COR-L47 (cell line): Measurements from ENCODE around the gene PHYHIPL.

Experiments used
- DNase-seq: peaks from one replicate; lab custom pipeline; 2025; lab: John Stamatoyannopoulos, UW

Gene PHYHIPL

DNA sequence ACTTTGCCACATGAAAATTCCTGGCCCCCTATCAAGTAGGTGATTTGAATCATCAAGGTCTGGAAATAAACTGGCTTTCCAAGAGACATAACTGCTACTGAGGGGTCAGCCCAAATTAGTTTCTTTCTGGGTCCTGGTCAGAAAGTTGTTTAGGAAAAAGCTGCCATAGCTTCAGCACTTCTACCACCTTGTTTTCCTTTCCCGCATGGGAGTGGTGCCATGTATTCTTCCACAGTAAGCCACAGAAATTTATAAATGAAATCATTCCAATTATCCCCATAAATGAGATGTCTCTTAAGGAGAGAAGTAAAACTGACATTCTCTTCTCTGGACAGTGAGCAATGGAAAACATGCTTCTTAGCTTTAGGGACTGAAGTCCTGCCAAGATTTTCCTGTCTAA, 80.8 kb downstream of the PHYHIPL start:
- no peak for DNase-seq

DNA sequence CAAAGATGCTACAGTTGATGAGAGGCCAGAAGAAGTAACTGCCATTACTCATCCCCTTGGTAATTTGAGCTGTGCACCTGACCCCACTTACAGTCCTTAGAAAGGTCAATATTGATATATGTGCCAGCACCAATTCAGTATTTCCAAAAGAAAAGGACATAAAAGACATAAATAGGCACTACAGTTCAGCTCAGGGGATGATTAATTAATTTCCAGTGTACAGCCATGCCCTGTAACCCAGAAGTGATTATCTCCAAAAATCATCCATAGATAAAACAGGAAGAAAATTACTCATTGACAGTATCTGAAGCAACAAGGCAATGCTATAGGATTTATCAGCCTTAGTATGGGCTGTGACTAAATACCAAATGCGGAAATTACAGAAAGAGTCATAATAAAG, 82.4 kb downstream of the PHYHIPL start:
- no peak for DNase-seq

DNA sequence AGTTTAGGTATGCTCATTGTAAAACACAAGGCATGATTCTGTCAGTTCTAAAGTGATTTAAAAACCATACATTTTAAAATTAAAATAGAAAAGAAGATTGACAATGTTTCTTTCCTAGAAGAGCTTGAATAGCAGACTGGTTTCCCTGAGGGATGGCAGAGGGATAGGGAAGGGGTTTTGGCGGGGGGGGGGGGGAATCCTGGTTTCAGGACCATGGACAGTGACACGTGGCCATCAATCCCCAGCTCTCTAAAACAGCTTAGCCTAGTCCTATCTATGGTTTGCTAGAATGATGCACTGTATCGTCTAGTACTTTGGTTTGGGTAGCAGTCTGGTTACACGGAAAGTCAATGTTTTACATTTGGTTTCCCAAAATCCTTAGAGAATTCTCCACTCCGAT, 88.7 kb downstream of the PHYHIPL start:
- no peak for DNase-seq

DNA sequence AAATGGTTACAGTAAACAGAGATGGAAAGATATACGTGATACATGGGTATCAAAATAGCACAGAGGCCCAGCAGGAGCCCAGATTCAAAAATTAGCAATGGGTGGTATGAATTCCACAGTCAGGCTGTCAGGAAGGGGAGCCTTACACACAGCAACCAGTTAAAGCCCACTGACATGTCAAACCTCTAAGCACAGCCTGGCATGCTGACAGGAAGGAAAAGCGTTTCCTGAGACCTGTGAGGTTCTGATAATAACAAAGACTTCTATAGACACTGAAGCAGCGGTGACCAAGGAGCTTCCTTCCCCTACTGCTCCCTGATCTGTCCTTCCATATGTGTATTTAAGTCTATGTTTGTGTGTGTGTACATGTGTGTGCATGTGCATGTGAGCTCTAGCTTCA, 89.9 kb downstream of the PHYHIPL start:
- DNase-seq: no peak

DNA sequence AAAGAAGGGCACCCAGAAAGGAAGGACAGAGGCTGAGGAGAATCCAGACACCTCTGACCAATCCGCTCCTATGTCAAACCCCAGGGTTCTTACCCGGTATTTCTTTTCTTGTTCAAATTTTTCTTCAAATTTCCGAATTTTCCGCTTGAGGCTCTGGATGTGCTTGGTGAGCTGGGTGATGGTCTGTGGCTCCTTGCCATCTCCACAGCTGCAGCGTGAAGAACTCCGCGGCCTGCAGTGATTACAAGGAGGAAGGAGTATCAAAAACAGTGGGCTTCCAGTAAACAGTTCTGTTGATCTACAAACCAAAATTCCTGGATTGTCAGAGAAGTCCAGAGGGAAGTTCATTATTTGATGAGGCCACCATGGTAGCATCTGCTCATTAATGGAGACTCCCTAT, 92.0 kb downstream of the PHYHIPL start:
- no peak for DNase-seq

DNA sequence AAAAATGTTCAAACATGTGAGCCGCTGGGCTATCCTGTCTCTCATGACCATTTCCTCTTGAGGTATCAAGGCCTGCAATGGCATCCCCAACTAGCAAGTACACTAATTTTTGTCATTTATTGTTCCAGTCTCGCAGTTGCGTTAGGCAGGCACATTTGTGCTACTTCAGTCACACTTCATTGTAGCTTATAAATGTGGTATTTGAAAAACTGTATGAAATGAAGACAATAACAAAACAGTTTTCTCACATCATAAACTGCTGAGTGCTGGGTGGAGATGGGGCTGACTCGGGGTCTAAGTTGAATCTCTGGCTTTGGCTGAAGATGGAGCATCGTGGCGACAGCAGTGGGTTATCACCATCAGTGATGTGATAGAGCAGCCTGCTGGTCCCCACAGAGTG, 93.2 kb downstream of the PHYHIPL start:
- no peak for DNase-seq

DNA sequence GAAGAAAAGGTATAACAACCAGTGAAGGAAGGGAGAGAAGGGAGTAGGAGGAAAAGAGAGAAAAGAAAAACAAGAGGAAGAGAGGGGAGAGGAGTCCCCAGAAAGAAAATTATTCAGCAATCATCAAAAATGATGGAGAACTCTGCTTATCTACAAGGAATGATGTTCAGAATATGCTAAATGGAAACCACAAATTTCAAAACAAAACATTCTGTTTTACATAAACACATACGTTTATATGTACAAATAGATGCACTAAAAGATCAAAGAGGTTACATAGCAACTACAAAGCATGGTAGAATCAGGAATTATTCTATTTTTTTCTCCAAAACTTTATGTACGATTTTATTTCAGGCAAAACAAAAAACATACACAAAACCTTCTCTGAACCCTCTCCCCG, 94.0 kb downstream of the PHYHIPL start:
- DNase-seq: no peak

DNA sequence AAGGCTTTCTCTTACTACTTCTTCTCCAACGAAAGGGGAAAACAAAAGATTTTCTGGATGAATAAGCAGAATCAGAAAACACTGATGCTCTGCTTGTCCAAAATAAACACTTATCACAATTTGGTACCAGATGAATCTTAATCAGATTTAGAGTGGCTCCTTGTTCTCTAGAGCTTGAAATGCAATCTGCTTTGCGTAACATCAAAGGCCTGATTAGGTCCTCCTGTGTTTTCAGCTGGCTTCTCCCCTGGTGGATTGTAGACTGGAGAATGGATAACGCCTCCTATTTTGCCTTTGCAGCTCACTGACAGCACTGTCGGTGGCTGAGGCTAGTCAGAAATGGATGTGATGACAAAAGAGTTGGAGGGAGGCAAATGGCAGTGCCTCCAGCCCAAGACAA, 94.7 kb downstream of the PHYHIPL start:
- peak; percentile 30 for DNase-seq

DNA sequence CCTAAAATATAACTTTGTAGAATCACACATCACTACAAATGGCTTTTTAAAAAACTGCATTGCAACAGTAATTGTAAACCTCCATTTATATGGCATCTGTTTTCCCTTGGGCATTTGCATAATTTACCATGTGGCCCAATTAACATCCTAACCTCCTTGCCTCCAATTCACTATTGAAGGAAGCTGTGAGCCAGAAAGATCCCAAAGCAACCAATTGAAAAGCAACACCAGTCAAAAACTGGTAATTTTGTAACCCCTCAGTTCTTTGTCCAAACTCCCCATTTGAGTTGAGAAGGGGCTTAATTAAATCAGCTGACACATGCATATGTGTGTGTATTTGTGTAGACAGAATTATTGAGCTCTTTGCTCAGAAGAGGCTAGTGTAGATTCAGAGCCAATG, 95.6 kb downstream of the PHYHIPL start:
- no peak for DNase-seq

DNA sequence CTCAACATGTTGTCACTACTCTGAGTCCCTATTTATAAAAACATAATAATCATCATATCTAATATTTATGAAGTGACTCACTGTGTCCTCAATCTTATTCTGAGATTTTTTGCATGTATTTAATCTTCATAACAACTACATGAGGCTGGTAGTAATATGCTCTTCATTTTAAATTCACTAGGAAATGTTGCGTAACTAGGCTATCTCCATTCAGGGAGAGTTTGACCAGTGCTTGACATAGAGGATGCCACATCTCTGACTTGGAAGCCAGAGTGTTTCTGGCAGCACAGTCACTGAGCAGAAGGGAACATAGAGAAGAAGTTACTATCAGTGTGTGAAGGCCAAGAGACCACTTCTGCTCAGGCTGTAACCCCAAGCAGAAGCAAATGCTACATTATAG, 97.0 kb downstream of the PHYHIPL start:
- no peak for DNase-seq

DNA sequence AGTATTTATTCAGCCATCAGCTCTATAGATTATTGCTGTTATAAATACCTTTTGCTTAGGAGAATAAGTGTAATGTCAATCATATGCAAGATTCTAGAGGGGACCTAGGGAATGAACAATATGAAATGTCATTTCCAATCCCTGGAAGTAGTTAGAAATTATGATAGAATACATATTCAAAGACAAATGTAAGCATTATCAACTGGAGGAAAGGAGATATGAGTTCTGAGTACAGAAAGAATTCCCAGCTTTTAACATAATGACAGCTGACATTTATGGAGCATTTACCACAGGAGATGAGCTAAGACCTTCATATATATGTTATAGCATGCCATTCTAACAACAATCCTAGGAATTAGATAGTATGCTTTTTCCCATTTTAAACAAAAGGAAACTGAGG, 99.7 kb downstream of the PHYHIPL start:
- no peak for DNase-seq

DNA sequence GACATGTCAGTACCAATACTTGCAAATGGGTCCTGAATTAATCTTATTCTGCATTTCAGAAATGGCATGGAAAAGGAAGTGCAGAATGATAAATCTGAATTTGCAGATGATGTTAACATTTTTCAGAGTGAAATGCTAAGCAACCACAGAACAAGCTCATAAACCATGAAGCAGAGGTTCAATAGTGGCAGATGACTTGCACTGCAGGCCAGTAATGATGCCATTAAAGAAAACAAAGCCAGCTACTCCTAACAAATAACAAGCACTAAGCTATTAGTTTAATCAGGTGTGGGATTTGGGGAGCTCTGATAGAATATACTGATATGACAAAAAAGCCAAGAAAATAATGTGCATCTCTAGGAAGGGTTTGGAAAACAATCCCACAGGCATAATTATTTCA, 100.5 kb downstream of the PHYHIPL start:
- DNase-seq: peak; percentile 11

DNA sequence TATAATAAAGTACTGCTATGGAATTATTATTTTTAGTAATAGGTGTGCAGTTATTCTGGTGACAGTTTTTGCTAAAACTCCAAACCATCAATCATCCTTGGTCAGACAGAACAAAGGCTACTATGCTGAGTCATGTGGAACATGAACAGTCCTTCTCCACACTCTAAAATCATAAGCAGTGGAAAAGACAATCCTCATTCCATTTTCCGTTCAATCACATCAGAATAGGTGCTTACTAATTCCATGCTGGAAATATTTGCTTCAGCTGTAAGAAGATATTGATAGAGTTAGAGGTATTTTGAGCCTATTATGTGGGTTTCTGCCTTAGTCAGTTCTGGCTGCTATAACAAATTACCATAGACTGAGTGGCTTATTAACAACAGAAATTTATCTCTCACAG, 103.0 kb downstream of the PHYHIPL start:
- no peak for DNase-seq

DNA sequence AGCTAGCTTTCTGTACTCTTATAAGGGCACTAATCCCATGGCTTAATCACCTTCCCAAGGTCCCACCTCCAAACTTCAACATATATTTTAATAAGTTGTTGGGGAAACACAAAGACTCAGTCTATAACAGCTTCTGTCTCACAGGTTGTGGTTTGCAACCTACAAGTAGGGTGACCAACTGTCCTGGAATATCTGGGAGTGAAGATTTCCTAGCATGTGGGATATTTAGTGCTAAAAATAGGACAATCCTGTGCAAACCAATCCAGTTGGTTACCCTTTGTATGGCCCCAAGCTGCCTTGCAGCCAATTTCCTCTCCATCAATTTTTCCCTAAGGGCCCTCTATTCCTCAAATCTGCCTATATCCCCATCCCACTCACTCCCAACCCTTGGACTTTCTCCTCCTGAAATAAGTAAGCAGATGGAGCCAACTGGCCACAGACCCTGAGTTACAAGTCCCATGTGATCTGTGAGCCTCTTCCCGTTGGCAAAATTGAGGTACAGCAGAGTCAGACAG, 103.6 kb downstream of the PHYHIPL start:
- no peak for DNase-seq

DNA sequence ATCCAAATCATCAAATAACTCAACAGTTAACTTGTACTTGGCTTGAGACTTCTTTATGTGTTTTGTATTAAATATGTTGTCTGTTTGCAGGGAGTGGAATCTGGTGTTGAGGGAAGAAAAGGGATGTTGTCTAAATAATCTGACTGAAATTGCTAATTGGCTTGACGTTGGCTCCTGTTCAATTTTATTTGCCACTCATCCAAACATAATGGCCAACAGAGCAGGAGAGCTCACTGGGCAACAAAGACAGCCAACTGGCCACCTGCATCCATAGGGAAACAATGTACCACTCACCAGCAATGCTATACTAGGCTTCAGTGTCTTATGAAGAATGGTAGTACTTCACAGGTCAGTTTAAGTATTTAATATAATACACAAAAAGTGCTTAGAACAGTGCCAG, 105.4 kb downstream of the PHYHIPL start:
- peak; percentile 58 for DNase-seq

DNA sequence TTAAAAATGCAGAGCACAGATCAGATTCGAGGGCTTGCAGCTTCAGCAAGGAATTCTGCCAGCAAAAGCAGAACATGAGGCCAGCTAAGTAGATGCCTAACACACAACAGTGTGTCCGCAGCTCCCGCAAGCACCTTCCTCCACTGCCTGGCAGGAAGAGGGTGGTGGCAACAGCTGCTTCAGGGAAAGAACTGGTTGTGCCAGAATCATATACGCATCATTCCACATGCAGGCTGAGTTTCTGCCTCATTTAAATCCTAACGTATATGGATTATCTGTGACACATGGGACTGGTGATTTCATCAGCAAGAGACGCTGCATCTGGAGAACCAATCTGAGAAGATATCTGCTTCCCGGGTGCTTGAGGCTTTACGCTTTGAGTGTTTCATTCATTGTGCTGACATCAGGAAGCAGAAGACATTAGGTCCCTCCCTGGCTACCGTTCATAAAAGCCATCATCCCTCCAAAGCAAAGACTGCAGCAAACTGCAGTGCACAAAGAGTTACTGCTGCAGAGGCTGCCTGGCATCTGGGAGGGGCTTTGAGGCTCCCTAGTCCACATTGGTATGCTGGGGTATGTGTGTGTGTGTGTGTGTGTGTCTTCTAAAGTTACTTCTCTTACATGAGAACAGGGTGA, 107.1 kb downstream of the PHYHIPL start:
- no peak for DNase-seq

DNA sequence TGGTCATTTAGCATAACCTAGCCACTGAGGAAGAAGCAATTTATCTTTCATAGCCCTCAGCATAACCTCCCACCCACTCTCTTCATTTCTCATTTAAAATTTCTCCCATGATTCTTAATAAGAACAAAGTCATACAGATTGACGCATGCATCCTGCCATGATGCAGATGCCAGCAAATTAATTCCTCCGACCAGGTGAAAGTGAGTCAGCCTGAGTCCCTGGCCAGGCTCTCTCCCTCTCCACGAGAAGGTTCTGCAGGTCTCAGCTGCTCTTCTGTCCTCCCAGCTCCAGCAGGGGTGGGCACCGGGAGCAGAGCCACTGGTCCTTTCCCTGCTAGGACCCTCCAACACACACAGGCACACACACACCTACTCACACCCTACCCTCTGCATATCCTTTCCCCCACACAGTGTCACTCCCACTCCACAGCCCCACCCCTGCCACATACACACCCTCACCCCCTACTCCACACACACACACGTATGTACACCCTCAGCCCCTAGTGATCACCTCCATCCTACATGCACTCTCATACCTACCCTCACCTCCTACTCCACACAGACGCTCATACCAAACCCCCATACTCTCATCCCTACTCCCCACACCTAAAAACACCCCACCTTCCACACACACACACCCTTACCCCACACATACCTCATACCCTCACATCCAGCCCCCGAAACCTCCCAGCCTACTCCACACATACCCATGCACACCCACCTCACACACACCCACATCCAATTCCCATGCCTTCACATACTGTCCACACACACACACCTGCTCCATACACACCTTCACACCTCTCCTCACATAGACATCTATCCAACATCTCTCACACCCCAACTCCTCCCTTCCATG, 107.9 kb downstream of the PHYHIPL start:
- DNase-seq: no peak

DNA sequence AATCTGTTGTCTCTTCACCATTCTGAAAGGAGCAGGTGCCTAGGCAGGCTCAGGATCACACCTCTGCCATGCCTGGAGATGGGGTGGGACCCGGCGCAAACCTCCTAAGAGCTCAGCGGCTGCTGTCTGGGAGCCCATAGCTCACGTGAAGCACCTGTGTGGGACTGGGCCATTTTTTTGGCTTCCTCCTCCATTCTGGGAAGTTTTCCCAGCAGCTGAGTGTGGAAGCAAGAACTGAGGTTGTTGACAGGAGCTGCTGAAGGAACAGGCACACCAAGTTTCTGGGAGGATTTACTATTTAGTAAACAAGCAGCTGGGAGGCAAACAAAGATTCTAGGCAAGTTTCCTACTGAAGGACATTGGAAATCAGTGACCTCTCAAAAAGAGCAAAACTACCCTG, 108.6 kb downstream of the PHYHIPL start:
- DNase-seq: no peak

DNA sequence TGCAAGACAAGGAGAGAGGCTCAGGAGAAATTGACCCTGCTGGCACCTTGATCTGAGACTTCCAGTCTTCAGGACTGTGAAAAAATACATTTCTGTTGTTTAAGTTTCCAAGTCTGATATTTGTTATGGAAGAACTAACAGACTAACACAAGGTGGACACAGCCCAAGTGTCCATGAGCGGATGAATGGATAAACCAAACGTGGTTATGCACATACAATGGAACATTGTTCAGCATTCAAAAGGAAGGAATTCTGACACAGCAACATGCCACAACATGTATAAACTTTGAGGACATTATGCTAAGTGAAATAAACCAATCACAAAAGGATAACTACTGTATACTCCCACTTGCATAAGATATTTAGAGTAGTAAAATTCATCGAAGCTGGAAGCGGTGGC, 109.4 kb downstream of the PHYHIPL start:
- no peak for DNase-seq

DNA sequence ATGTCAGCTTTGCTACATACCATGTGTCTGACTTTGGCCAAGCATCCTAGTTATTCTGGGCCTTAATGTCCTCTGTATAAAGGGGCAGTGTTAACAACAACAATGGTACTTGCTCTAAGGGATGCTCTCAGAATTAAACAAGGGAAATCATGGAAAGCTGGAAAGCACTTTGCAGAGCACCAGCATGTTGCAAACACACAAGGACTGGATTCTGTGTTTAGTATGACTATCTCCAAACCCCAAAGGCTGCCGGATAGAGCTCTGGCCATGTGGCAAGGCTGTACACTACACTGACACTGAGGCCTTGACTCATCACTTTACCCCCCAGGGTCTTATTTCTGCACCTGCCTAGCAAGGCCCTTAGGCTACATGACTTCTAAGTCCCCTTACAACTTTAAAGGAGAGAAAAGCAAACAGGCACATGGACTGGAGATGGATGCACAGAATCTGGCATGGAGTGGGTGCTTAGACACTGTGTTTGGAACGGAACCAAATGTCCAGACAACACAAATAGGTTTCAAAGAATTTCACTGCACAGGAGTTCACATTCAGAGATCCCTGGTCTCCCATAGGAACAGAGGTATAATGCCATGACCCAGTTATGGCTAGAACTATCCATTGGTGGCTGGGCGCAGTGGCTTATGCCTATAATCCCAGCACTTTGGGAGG, 111.3 kb downstream of the PHYHIPL start:
- no peak for DNase-seq

DNA sequence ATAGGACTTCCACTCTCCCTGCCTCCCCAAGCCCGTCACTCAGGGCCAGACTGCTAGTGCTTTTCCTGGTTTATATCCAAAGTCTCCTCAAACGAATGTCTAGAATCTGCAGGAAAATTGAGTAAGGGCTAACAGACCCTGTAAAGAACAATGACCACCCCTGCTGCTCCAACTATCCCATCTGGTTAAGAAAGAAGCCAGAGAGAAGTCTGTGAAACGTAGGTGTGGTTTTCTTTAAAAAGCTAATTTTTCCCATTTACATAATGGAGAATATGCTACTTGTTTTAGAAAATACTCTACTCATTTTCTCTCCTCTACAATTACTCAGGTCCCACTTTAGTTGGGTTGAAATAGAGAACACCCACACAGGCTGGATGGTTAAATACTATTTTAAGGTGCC, 113.4 kb downstream of the PHYHIPL start:
- DNase-seq: no peak

DNA sequence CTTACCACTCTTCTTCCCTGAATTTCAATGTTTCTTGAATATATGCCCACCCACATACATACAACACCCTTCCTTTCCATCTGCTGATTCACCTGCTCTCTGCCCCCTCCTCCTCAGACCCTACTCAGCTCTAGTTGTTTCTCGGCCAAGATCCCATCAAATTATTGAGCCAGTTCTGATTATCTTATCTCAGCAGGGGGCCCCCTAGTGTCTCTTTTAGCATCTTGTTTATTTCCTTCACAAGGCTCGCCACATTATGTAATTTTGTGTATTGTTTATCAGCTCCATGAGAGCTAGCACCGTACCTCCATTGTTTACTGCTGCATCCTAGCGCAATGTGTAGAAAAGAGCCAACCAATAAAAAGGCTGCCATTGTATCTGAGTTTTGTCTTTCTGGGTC, 114.0 kb downstream of the PHYHIPL start:
- no peak for DNase-seq
